Mucosa of stomach (tissue), 1 donor: Measurements from ENCODE around the gene RFX5.

Experiments
- H3K27me3 ChIP-seq: one replicate; pipeline ENCODE4 v1.7.0; 2013; ENCODE audit warnings: mild to moderate bottlenecking, low read length; ENCODE audit not compliant: control insufficient read depth, insufficient read depth
- H3K36me3 ChIP-seq: one replicate; pipeline ENCODE4 v1.7.0; 2013; ENCODE audit warnings: low read length; ENCODE audit not compliant: control insufficient read depth, insufficient read depth
- H3K4me1 ChIP-seq: one replicate; pipeline ENCODE4 v1.7.0; 2013; ENCODE audit warnings: mild to moderate bottlenecking, low read length; ENCODE audit not compliant: control insufficient read depth, insufficient read depth
- H3K4me3 ChIP-seq: one replicate; pipeline ENCODE4 v1.7.0; 2013; ENCODE audit warnings: low read length
- H3K9ac ChIP-seq: one replicate; pipeline ENCODE4 v1.7.0; 2013; ENCODE audit warnings: mild to moderate bottlenecking, low read length, moderate library complexity
- H3K9me3 ChIP-seq: one replicate; pipeline ENCODE4 v1.7.0; 2013; ENCODE audit warnings: mild to moderate bottlenecking, low read length, moderate library complexity; ENCODE audit not compliant: control insufficient read depth
- donor health status: Pancreatic carcinoma.

The RFX5 gene

DNA sequence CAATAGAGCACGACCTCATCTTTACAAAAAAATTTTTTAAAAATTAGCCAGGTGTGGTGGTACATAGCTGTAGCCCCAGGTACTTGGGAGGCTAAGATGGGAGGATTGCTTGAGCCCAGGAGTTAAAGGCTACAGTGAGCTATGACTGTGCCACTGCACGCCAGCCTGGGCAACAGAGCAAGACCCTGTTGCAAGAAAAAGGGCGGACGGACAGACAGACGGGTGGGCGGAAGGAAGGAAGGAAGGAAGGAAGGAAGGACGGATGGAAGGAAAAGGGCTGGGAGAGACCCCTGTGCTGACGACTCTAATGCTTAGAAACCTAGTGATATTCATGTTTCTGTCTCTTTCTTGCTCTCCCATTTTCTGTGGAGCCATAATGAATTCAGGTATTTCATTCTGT lies 34.2 kb downstream of the RFX5 start:
- Histone ChIP-seq H3K4me1 (peaks cover 32% of the 10 kb centered on the region), H3K36me3 (peaks cover 13% of the 10 kb centered on the region), H3K4me3 (no peak overlapping the region), H3K27me3 (no peaks in the 10 kb centered on the region), H3K9me3 (no peaks in the 10 kb centered on the region), H3K9ac (no peak overlapping the region)

DNA sequence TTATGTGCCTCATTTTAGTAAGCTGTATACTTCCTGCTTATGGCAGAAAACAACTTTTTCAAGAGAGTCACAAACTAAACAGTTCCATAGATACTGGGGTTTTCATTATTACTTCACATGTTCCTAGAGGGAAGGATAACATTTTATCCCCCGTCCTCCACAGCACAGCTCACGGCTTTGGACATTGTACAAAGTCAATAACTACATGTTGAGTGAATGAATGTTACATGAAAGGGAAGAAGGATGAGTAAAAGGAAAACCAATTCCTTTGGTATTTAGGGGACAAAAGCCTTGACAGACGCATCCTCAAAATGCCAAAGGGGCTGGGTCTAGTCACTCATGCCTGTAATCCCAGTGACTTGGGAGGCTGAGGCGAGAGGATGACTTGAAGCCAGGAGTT lies 34.6 kb downstream of the RFX5 start:
- Histone ChIP-seq H3K27me3 (no peaks in the 10 kb centered on the region), H3K9me3 (no peaks in the 10 kb centered on the region), H3K9ac (no peak overlapping the region), H3K4me1 (peaks cover 32% of the 10 kb centered on the region), H3K4me3 (no peak overlapping the region), H3K36me3 (peaks cover 15% of the 10 kb centered on the region)

DNA sequence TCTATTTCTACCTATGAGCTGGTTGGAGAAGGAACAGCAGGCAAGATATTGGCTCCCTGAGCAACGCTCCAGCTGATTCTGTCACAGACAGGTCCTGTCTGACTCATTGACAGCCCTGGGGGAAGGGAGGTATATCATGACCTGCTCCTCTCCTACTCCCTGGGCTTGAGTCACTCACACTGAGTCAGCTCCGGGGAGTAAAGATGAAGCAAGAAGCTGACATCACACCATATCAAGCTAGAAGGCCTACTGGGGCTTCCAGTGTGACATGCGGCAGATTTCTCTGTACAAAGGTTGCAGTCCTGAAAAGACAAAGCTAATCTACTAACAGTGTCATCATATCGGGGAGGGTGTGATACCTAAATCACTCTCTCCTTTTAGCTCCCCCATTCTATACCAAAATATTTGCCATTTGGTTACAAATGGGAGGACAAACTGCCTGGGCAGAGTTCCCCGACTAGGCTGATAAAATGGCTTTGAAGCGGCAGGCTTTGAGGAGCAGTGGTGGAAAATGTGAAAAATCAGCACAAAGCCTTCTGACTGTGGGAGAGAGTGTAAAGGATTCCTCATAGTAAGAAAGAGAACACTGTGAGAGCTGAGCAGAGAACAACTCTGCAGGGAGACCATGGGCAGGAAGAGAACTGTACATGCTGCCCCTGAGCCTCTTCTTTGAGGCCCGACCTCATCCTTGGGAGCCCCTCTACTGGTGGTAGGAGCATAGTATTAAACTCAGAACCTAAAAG lies 35.3 kb downstream of the RFX5 start:
- Histone ChIP-seq H3K4me1 (peaks cover 32% of the 10 kb centered on the region), H3K4me3 (no peak overlapping the region), H3K9me3 (no peaks in the 10 kb centered on the region), H3K36me3 (peaks cover 18% of the 10 kb centered on the region), H3K9ac (no peak overlapping the region), H3K27me3 (no peaks in the 10 kb centered on the region)

DNA sequence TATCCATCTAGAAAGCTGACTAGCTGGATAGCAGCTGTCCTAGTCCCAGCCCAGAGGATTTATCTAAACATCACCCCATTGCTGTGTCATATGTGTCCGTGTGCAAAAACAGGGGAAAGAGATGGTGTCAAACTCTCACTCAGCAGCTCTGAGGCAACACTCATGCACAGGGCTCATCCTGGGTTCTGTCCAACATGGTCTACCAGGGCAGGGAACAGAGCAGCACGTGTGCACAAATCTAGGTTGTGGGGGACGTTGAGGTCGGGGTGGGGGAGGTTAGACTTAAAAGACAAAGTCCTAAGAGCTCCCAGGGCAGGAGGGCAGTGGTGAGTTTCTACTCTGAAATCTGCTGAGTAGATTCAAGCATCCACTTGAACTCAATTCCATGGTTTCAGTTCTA lies 36.0 kb downstream of the RFX5 start:
- Histone ChIP-seq H3K9me3 (no peaks in the 10 kb centered on the region), H3K36me3 (peaks cover 17% of the 10 kb centered on the region), H3K27me3 (no peaks in the 10 kb centered on the region), H3K4me3 (no peak overlapping the region), H3K9ac (no peak overlapping the region), H3K4me1 (peaks cover 32% of the 10 kb centered on the region)

DNA sequence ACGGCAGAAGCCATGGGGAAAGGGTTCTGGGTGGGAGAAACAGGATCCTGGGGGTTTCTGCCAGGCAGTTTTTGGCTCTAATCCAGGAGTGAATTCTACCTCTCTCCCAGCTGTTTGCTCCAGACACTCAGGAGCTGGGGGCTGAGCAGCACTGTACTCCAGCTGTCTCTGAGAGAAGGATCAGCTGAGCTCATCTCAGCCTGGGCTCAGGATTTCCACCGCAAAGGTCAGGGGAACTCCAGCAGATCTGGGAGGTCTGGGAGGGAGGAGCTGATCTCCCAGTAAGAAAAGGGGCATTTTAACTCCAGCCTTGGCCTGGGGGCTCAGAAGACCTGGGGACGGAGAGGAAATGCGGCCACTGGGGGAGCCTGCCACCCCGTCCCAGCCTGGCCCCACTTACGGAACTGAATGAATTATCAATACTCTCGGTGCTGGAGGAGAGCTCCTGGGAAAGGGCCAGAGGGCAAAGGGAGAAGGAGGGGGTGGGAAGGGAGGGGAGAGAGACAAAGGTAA lies 37.2 kb downstream of the RFX5 start:
- Histone ChIP-seq H3K4me3 (no peak overlapping the region), H3K27me3 (no peaks in the 10 kb centered on the region), H3K9ac (no peak overlapping the region), H3K36me3 (peaks cover 24% of the 10 kb centered on the region), H3K4me1 (peaks cover 32% of the 10 kb centered on the region), H3K9me3 (no peaks in the 10 kb centered on the region)

DNA sequence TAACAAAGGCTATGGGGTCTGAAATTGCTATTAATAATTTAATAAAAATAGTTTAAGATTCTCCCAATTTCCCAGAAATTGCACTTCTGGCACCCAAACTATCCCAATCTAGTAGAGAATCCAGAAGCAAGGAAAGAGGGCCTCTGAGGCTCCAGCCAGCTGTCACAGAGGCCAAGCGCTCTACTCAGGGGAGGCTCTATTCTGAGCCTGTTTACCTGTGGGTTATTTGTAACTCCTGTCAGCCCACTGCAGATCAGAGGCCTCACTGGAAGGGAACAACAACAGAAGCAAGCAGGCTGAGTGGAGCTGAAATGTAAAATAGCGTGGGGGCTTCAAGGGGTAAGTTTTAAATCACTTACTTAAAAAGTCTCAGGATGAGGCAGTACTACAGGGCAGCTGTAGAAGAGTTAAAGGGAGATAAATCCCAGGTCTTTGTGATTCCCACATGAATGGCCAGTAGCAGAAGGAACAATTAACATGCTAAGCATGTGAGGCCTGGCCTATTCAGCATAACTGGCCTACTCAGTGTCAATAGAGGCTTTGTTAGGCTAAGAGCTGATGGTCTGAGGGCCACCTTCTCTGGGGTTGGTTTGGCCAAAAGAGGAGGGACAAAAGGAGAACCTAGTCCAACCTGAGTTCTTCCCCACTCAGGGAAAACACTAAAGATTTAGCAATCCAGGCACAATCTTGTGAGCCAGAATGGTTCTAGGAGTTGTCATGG lies 52.1 kb downstream of the RFX5 start:
- H3K9me3 ChIP-seq: no peaks in the 10 kb centered on the region
- no peaks in the 10 kb centered on the region for H3K27me3 ChIP-seq
- H3K4me1 ChIP-seq: no peaks in the 10 kb centered on the region
- H3K4me3 ChIP-seq: no peak overlapping the region
- H3K9ac ChIP-seq: no peak overlapping the region
- H3K36me3 ChIP-seq: peaks cover 33% of the 10 kb centered on the region

DNA sequence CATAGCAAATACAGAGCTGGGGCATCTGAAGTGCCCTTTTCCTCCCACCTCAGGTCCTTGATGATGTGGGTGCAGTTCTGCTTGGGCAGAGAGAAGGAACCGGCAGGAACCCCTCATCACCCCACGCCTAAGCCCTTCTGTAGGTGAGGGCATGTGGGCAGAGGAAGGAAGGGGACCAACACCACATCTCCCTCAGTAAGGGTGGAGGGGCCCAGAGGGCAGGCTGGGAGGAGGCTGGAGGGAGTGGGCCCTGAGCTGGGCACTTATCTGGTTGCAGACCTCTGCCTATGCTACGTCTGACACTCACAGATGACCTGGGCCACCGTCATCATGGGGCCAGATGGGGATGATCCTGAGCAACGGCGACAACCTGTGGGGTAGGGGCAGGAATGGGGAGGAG lies 54.0 kb downstream of the RFX5 start:
- no peaks in the 10 kb centered on the region for H3K9me3 ChIP-seq
- H3K27me3 ChIP-seq: no peaks in the 10 kb centered on the region
- H3K36me3 ChIP-seq: peaks cover 39% of the 10 kb centered on the region
- no peaks in the 10 kb centered on the region for H3K4me1 ChIP-seq
- no peak overlapping the region for H3K9ac ChIP-seq
- no peak overlapping the region for H3K4me3 ChIP-seq

DNA sequence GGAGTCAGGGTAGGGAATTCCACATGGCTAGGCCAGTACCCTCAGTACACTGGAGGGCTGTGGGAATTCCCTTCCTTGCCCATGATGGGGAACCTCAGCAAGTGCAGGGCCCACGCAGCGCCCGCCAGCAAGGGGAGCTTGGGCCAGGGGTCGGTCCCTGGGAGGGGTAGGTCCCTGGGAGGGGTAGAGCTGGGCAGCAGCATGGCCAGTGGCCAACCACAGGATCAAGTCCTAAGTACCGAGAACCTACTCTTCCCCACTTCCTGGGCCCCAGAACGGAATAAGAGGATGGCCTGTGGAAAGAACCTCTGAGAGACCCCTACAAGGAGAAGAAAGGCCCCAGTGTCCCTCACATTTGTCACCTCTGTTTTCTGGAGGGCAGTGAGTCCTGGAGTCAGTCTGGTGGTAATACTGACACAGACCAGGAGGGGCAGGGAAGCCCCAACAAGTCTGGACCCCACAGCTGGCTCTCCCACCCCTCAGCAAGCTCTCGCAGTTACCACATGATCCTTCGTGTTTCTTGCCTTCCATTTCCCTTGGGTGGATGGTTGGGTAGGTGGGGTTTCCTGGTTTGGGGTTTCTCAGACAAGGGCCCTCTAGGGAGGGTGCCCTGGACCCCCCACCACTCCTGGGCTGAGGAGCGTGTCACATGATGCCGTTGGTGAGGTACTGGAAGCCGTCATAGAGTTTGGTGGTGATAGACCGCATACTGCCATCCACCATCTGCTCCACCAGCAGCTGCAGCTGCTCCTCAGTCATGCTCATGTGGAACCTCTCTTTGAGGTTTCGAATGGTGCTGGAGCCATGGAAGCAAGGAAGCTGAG lies 54.6 kb downstream of the RFX5 start:
- no peak overlapping the region for H3K9ac ChIP-seq
- H3K4me3 ChIP-seq: no peak overlapping the region
- H3K36me3 ChIP-seq: peaks cover 35% of the 10 kb centered on the region
- no peaks in the 10 kb centered on the region for H3K27me3 ChIP-seq
- no peaks in the 10 kb centered on the region for H3K9me3 ChIP-seq
- H3K4me1 ChIP-seq: no peaks in the 10 kb centered on the region

DNA sequence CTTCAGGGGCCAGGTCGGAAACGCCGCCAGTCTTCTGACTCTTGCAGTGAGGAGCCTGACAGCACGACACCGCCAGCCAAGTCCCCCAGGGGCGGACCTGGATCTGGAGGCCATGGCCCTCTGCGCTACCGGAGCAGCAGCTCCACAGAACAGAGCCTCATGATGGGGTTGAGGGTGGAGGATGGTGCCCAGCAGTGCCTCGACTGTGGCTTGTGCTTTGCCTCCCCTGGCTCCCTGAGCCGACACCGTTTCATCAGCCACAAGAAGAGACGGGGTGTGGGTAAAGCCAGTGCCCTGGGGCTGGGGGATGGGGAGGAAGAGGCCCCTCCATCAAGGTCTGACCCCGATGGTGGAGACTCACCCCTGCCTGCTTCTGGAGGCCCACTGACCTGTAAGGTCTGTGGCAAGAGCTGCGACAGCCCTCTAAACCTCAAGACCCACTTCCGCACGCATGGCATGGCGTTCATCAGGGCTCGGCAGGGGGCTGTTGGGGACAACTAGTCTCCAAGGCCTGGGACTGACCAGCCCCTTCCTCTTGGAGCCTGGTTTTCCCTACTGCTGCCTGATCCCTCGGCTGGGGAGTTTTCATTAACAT lies 56.2 kb downstream of the RFX5 start:
- Histone ChIP-seq H3K9ac (no peak overlapping the region), H3K27me3 (no peaks in the 10 kb centered on the region), H3K4me3 (no peak overlapping the region), H3K9me3 (no peaks in the 10 kb centered on the region), H3K36me3 (peaks cover 42% of the 10 kb centered on the region), H3K4me1 (no peaks in the 10 kb centered on the region)
